Measurements from ENCODE around the gene DNAH17. TPM values are rescaled to one million over a fixed set of nuclear protein-coding genes. Genes with fewer than 3 reads are reported as not detected.

Gene DNAH17
- total and polyA plus RNA-seq, 2 donors (not counting 3 experiments of a cell fraction or from before 2014, with no cell fraction given), result not detected

GRCh38 chr17:78433013-78433727, 144.0 kb downstream of the DNAH17 start:
- Histone ChIP-seq H3K4me2 (ENCODE audit: insufficient read depth, low read length) (no peak overlapping the region), H4K20me1 (replicated peaks; ENCODE audit: control insufficient read depth, extremely low read depth, insufficient read depth, low read length) (no peaks in the 10 kb centered on the region), H3K9me1 (replicated peaks; ENCODE audit: control insufficient read depth, extremely low read depth, insufficient read depth, low read length) (no peaks in the 10 kb centered on the region), H3K36me3 (ENCODE audit: control insufficient read depth in 2 of 2, extremely low read depth in 1 of 2, insufficient read depth in 2 of 2, low read length in 2 of 2) (peaks cover 0 to 7% of the 10 kb centered on the region in 2 experiments), H3K27ac (ENCODE audit: insufficient read depth, low read depth, low read length) (no peak overlapping the region), H3K79me2 (ENCODE audit: control insufficient read depth, insufficient read depth, low read length) (no peaks in the 10 kb centered on the region), H3K27me3 (ENCODE audit: control insufficient read depth in 2 of 2, insufficient read depth in 2 of 2, low read length in 2 of 2) (no peaks in the 10 kb centered on the region), H3K4me1 (ENCODE audit: control insufficient read depth, extremely low read depth, insufficient read depth, low read length) (no peaks in the 10 kb centered on the region), H3K9ac (replicated peaks; ENCODE audit: extremely low read depth, insufficient read depth, low read length) (no peak overlapping the region), H3K4me3 (replicated peaks in 1 of 3; ENCODE audit: insufficient read depth in 1 of 3, low read depth in 1 of 3, low read length in 3 of 3) (no peak overlapping the region), H3K9me3 (replicated peaks; ENCODE audit: control insufficient read depth, insufficient read depth, low read length) (no peaks in the 10 kb centered on the region), H2AFZ (ENCODE audit: low read depth, low read length) (no peak overlapping the region)
- dilution Hi-C loops (cut with MboI; ENCODE audit: extremely low pct_ligation_motif_present, low sequenced_read_pairs) (no loop called here), intact Hi-C loops (cut with micrococcal nuclease) (no loop called here)
- ChIA-PET POLR2A (no interaction called here), CTCF (no interaction called here)
- FAIRE-seq (no peak), DNase-seq (ENCODE audit: low read depth, low spot score) (no peak)
- BruUV-seq (replicated peaks), result no TSS peak
- TF ChIP-seq MYC (IDR thresholded peaks at IDR 0.05; ENCODE audit: low read depth, low read length), result no peak
- TF ChIP-seq, protein P1, sequence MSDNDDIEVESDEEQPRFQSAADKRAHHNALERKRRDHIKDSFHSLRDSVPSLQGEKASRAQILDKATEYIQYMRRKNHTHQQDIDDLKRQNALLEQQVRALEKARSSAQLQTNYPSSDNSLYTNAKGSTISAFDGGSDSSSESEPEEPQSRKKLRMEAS (IDR thresholded peaks at IDR 0.05; ENCODE audit: insufficient read depth, insufficient read length), result no peak
- TF ChIP-seq EZH2 (IDR thresholded peaks at IDR 0.05; ENCODE audit: borderline replicate concordance, low read depth, low read length, severe bottlenecking), result no peak
- TF ChIP-seq GATA2 (IDR thresholded peaks at IDR 0.05; ENCODE audit: insufficient read depth, insufficient read length, low read depth, low read length), result no peak
- TF ChIP-seq JUN (IDR thresholded peaks at IDR 0.05; ENCODE audit: borderline replicate concordance, insufficient read depth, insufficient read length, low read depth), result no peak
- no peak for TF ChIP-seq POLR2AphosphoS5 (IDR thresholded peaks at IDR 0.05; ENCODE audit: insufficient read depth, low read depth, low read length)
- no peak for TF ChIP-seq POLR2A (IDR thresholded peaks at IDR 0.05; ENCODE audit: low read depth, low read length)
- no peak for TF ChIP-seq FOS (IDR thresholded peaks at IDR 0.05; ENCODE audit: borderline replicate concordance, insufficient read depth, low read length)
- TF ChIP-seq, protein P2, sequence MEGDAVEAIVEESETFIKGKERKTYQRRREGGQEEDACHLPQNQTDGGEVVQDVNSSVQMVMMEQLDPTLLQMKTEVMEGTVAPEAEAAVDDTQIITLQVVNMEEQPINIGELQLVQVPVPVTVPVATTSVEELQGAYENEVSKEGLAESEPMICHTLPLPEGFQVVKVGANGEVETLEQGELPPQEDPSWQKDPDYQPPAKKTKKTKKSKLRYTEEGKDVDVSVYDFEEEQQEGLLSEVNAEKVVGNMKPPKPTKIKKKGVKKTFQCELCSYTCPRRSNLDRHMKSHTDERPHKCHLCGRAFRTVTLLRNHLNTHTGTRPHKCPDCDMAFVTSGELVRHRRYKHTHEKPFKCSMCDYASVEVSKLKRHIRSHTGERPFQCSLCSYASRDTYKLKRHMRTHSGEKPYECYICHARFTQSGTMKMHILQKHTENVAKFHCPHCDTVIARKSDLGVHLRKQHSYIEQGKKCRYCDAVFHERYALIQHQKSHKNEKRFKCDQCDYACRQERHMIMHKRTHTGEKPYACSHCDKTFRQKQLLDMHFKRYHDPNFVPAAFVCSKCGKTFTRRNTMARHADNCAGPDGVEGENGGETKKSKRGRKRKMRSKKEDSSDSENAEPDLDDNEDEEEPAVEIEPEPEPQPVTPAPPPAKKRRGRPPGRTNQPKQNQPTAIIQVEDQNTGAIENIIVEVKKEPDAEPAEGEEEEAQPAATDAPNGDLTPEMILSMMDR (IDR thresholded peaks at IDR 0.05; ENCODE audit: extremely low read depth in 1 of 2, insufficient read depth in 1 of 2, low read depth in 1 of 2, low read length in 2 of 2), result no peak

All from endothelial cell of umbilical vein (primary cell).